IPS DF 19.7 (cell line): ENCODE measurements around the gene LCOR.
"Not testable (repeated sequence)": the region's sequence is repeated elsewhere in the genome, so short reads cannot be mapped to it uniquely, and the experiment has no call there.

ENCODE experiments used
- DNase-seq: peaks from one replicate; pipeline ENCODE4 v3.0.0-alpha.2; 2013; ENCODE audit warnings: low read depth, low spot score

The LCOR gene

DNA sequence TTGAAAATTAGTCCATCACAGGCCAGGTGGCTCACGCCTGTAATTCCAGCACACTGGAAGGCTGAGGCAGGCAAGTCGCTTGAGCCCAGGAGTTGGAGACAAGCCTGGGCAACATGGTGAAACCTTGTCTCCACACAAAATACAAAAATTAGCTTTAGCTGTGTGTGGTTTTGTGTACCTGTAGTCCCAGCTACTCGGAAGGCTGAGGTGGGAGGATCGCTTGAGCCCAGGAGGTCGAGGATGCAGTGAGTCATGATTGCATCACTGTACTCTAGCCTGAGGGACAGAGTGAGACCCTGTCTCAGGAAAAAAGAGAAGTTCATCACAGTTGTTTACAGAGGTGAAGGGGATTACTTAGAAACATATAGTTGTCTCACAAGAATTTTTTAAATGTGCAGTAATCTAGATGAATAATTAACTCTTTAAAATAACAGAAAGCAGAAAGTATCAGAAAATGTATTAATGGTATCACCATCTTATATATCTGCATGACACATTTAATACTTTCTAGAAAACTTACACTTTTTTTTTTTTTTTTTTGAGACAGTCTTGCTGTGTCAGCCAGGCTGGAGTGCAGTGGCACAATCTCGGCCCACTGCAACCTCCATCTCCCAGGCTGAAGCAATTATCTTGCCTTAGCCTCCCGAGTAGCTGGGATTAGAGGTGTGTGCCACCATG, 8.9 kb downstream of the LCOR start:
- no peak for DNase-seq

DNA sequence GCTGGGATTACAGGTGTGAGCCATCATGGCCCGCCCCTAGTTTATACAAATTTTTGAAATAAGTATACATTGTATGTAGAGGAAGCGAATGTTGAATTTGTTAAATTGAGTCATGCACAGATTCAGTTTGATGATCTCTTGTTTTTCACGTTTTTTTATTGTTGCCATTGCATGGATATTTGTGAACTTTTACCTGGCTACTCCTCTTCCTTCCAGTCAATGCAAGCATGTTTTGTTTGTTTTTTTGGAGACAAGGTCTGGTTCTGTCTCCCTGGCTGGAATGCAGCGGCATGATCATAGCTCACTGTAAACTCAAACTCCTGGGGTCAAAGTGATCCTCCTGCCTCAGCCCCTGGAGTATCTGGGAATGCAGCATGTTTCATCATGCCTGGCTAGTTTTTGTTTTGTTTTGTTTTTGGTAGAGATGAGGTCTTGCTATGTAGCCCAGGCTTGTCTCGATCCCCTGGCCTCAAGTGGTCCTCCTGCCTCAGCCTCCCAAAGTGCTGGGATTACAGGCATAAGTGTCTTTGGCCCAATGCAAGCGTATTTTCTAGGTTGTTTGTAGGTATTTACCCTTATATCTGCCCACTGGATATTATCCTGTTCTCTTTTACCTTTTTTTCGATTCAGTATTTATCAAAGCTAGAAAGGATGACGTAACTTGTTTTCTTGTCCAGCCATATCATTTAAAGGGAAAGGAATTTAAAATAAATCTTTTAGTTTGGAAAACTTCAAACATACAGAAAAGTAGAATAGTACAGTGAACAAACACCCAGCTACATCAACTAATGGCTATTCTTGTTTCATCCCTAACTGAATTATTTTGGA, 11.0 kb downstream of the LCOR start:
- no peak for DNase-seq

DNA sequence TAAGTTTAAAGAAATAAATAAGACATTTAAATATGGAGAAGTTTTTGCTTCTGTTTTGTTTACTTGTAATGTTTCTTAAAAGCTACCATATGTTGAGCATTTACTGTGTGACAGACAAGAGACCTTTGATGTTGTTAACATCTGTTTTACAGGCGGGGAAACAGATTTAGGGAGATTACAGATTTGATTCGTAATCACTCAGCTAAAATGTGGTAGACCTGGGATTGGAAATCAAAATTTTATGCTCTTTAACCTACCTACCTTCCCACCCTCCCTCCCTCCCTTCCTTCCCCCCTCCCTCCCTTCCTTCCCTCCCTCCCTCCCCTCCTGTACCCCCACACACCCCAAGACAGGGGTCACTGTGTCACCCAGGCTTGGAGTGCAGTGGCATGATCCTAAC, 11.7 kb downstream of the LCOR start:
- no peak for DNase-seq

DNA sequence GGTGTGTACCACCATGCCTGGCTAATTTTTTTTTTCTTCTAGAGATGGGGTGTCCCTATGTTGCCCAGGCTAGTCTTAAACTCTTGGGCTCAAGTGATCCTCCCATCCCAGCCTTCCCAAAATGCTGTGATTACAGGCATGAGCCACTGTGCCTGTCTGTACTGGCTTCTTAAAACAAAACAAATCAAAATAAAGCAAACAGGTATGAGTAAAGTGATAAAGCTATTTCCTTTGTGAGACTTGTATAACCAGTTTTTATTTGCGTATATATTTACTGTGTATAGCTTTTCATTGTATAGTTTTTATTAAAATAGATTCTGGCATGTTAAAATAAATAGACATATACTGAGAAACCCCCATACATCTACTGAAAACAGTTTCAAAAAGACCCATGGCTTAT, 14.3 kb downstream of the LCOR start:
- DNase-seq, result no peak

DNA sequence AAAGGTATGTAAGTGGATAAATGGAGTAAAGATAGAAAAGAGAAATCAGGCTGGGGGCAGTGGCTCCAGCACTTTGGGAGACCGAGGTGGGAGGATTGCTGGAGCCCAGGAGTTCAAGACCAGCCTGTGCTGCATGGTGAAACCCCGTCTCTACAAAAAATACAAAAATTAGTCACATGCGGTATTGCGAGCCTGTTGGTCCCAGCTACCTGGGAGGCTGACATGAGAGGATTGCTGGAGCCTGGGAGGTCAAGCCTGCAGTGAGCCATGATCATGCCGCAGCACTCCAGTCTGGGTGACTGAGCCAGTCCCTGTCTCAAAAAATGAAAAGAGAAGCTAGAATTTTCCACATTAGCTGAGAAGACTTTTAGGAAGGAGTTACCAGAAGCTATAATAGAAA, 14.8 kb downstream of the LCOR start:
- no peak for DNase-seq

DNA sequence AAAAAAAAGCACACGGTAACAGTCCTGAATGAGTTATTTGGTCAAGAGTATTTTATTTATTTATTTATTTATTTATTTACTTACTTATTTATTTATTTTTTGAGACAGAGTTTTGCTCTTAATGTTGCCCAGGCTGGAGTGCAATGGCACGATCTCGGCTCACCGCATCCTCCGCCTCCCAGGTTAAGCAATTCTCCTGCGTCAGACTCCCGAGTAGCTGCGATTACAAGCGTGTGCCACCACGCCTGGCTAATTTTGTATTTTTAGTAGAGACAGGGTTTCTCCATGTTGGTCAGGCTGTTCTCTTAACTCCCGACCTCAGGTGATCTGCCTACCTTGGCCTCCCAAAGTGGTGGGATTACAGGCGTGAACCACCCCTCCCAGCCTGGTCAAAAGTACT, 15.3 kb downstream of the LCOR start:
- not testable (repeated sequence) for DNase-seq

DNA sequence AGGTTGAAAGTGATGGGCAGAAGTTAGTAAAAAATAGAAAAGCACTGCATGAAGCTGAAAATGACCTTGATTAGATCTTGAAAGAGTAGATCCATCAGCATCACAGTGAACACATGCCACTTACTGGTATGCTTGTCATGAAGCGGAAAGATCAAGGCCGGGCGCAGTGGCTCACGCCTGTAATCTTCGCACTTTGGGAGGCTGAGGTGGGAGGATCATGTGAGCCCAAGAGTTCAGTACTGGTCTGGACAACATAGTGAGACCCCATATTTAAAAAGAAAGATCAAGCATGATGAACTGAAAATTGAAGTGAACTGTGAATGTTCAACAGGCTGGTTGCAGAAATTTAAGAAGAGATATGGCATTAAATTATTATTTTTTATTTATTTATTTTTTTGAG, 18.0 kb downstream of the LCOR start:
- DNase-seq, result no peak

DNA sequence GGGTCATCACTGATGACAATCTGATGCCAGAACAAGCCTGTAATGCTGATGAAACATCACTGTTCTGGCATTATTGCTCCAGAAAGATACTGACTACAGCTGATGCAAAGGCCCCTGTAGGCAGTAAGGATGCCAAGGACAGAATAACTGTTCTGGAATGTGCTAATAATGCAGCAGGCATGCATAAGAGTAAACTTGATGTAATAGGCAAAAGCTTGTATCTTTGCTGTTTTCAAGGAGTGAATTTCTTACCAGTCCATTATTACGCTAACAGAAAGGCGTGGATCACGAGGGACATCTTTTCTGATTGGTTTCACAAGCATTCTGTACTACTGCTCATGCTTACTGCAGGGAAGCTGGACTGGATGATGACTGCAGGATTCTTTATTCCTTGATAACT, 18.7 kb downstream of the LCOR start:
- no peak for DNase-seq

DNA sequence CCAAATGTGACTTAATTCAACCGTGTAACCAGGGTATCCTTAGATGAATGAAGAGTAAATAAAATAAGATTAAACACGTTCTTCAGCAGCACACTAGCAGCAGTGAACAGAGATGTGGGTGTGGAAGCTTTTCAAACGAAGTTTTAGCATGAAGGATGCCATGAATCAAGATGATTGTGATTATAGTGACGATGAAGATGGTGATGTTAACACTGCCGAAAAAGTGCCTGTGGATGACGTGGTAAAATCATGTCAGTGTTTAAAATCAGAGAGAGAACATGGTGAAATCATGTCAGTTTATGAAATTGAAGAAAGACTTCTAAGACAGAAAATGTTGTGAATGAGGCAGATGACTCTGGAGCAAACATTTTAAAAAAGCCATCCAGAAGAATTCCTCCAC, 19.2 kb downstream of the LCOR start:
- DNase-seq, result no peak

DNA sequence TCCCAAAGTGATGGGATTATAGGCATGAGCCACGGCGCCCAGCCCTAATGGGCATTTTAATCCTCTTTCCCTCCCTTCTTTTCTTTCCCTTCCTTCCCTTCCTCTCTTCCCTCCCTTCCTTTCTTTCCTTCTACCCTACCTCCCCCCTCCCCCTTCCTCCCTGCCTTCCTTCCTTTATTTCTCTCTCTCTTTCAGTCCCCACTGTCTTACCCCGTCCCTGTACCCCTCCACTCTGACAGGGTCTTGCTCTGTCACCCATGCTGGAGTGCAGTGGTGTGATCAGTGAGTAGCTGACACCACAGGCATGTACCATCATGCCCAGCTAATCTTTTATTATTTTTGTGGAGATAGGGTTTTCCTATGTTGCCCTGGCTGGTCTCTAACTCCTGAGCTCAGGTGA, 24.2 kb downstream of the LCOR start:
- no peak for DNase-seq

DNA sequence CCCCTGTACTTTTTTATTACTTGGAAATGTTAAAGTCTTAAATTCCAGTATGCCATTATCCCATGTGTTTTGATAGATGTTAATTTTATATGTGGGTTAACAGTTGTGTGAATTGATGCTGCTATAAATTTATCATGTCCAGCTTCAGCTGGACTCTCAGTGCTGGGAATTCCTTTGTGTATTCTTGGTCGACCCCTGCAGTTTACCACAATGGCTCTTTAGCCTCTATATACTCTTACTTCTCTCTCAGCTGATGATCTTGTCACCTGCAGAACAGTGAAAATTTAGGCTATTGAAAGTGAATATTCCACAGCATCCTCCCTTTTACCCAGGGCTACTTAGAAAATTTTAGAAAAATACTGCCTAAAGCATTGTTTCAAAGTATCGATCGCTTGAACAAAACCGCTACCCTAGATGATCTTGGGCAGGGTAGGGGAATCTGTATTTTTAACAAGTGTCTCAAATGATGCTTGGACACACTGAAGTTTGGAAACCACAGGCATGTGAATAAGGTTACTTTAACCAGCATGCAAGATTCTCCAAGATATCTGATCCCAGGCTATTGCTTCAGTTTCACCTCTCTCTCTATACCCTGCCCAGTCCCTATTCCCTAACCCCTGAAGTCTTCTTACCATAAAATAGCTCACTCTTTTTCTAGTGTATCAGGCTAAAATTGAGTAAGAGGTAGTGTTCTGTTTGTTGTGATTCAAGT, 25.4 kb downstream of the LCOR start:
- DNase-seq, result no peak

DNA sequence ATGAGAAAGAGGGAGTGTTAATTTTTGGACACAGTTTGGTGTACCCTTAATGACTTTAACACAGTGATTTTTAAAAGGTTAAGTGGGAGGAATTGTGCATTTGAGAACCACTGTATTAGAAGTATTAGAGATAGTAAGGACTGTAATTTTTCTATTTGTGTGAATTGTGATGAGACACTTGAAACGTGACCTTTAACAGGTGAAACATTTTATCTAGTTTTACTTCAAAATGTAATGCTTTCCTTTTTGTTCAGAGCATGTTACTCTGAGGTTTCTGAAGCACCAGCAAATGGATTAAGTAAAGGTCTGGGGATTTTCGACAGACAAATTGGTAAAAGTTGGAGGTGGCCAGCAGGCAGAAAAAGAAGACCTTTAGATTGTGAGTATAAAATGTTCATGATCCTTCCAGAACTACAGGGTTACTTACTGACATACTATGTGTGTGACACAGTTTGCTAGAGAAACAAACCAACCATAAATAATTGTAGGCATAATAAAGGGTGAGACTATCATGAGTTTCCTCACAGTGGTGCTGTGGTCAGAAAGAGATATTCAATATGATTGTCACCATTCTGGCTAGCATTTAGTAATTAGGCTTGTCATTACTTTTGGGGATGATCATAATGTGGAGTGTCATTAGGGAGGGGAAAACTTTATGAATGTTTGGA, 26.1 kb downstream of the LCOR start:
- DNase-seq, result no peak

DNA sequence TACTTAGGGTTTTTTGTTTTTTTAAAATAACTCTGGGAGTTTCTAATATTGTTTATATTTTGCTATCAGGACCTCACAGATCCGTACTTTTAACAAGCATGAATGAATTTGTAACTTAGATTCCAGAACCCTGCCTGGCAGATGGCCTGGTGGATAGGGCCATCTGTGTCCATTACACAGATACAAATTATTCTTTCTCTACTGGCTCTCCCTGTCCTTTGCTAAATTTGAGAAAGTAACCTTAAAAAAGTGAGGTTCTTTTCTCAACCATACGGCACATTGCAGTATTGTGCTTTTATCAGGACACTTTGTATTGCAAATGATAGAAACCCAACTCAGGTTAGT, 26.6 kb downstream of the LCOR start:
- no peak for DNase-seq

DNA sequence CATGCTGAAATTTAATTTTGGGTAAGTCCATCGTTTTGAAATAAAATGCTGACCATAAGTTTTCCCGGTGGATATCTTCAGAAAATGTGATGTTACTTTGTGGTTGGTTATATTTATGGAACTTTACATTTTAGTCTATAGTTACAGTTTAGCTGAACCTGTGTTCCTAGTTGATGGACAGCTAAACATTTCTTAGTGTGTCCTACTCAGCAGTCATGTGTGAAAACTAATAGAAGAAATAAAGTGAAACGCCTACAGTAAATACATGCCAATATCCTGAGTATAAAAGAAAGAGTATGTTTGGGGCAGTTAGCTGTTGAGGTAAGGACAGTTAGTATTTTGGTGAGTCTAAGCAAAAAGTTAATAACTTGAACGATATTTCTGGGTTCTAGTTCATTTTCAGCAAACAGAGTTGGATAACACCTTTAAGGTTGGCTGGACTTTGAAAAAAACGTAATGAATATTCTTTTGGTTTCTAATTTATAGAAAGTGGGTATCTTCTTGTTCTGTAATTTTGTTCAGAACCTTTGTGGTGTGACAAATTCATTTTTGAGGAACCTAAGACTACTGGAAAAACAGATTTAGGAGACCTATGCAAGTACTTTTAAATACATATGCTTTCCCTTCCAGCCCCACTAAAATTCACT, 28.7 kb downstream of the LCOR start:
- no peak for DNase-seq

DNA sequence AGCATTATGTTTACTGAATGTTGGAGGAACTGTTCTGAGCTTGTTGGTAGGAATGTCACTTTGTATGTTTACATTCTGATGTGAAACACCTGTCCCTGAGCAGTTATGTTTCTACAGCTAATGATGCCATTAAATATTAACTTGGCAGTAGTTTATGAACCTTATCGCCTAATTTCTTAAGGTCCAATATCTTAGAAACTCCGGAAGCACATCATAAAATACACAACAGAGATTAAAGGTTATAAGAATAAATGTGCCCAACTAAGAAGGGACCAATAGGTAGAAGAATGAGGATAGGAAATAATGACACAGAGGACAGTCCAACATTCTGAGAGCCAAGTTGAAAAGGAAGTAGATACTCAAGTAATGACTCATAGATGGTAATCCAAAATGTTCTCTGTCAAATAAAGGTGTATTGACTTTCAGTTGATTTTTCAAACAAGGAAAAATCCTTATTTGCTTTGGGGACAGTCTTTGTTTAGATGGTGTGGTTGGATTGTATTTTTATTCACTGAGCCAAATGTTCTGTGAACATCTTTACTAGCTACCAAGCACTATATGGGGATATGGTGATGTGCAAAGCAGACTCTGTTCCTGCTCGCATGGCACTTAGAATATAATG, 31.9 kb downstream of the LCOR start:
- DNase-seq, result no peak

DNA sequence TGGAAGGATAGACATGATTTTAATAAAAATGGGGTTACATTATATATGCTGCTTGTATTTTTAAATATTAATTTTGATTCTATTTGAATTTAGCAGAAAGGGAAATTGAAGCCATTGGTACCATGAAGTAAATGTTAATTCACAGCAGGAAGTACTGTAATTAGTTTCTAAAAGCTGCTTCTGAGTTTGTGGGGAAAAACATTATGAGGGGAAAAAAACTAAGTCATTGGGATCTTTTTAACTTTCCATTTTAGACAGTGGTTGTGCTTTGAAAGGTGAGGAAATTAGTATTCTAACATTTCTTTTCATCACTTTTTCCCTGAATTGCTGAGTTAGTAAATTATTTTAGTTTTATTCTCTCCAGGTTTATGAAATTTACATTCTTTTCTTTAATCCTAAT, 41.0 kb downstream of the LCOR start:
- no peak for DNase-seq

DNA sequence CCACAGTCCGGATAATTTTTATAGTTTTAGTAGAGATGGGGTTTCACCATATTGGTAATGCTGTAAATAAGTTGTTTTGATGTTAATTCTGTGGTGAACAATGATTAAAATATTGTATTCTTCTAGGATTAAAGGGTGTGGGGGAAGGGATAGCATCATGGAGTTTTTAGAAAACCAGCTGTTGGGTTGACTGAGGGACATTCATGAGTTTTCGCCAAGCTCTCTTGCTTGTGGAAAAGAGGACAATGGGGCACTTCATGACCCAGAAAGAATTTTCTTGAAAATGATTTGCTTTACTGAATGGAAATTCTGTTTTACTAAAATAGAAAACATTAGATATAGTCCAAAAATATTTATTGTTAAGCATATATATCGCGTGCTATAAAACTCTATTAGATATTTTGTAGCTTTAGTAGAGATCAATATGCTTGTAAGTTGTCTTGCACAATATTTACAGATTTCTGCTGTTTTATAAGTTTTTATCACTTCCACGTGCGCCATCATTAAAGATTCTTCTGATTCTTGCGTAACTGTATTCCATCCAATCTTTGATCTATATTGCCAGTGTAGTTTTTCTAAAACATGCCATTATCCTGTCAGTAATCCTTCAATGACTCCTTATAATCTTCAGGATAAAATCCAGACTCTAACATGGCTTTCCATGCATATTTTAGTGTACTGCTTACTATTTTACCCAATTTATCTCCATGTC, 41.8 kb downstream of the LCOR start:
- no peak for DNase-seq

DNA sequence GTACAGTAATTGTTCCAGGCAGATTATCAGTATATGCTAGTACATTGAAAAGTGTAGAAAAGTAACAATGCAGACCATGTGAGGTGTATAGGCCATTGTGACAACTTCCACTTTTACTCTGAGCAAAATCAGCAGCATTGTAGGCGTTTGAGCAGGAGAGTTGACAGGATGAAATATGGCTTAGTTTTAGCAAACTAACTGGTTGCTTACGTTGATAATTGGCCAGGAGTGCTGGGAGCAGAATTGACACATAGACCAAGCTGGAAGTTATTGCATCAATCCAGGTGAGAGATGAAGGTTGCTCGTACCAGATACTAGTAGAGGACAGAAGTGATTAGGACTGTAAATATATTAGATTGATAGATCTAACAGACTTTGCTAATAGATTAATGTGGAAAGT, 46.0 kb downstream of the LCOR start:
- no peak for DNase-seq

DNA sequence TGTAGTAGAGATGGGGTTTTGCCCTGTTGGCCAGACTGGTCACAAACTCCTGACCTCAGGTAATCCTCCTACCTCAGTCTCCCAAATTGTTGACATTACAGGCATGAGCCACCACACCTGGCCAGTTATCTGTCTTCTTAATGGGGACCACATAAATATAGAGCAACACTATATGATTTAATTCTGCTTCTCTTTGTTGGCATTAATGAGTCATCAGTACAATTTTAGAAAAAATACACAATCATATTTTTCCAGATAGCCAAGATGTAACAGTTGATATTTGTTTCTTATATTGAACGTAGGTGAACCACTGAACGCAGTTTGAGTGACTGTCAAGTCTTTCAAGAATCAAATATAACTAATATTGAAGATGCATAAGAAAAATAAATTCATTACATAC, 48.5 kb downstream of the LCOR start:
- no peak for DNase-seq

DNA sequence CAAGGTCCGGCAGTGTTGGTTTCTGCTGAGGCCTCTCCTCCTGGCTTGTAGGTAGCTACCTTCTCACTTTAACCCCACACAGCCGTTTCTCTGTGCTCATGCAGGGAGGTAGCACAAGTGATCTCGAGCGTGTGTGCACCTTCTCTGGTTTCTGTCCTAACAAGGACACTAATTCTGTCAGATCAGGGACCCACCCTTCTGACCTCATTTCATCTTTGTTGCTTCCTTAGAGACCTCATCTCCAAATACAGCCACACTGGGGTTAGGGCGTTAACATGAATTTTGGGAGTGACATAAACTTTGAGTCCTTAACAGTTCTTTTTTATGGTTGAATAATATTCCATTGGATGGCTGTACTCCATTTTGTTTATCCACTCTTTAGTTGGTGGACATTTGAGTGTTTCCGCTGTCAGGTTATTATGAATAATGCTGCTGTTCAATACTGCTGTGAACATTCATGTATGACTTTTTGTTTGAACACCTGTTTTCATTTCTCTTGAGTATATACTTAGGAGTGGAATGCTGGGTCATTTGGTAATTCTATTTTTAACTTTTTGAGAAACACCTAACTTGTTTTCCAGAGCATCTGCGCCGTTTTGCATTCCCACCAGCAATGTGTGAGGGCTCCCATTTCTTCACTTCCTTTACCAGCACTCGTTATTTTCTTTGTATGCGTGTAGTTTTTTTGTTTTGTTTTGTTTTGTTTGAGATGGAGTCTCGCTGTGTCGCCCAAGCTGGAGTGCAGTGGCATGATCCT, 57.5 kb downstream of the LCOR start:
- DNase-seq, result no peak
